HepG2 (cell line): Measurements from ENCODE around the gene DLG2. TPM values are rescaled to one million over a fixed set of nuclear protein-coding genes. Genes with fewer than 3 reads are reported as not detected.

Experiments
- ASH2L ChIP-seq: fragments of 300-600, 200-600 bp; sonication (generic); IDR thresholded peaks from 2 replicates; pipeline ENCODE4 v1.7.0; 2017; ENCODE audit warnings: low read depth, mild to moderate bottlenecking, moderate library complexity, mixed read lengths, low read length; ENCODE audit not compliant: insufficient read length
- CHCHD3 ChIP-seq: sonication (generic); formaldehyde crosslinking; IDR thresholded peaks from 2 replicates; pipeline ENCODE4 v1.8.0; 2022; ENCODE audit warnings: mild to moderate bottlenecking, missing genetic modification reagents, moderate library complexity
- FOXA1 ChIP-seq, 2 experiments: fragments of 450-650 bp in 1 of 2; sonication (generic) in 1 of 2; formaldehyde crosslinking in 1 of 2; IDR thresholded peaks; 2 replicates each; pipeline versions ENCODE4 v1.4.0 to v1.6.1; 2016 to 2020; ENCODE audit warnings: missing genetic modification reagents in 1 of 2
- FOXA3 ChIP-seq: IDR thresholded peaks from 2 replicates; pipeline ENCODE4 v1.6.1; 2016; ENCODE audit warnings: missing genetic modification reagents, missing compliant biosample characterization
- FOXJ3 ChIP-seq: sonication (generic); formaldehyde crosslinking; IDR thresholded peaks from 2 replicates; pipeline ENCODE4 v1.4.0; 2020; ENCODE audit warnings: missing genetic modification reagents, mild to moderate bottlenecking, borderline replicate concordance
- KDM5A ChIP-seq: fragments of 200-600 bp; sonication (generic); IDR thresholded peaks from 2 replicates; pipeline ENCODE4 v1.7.0; 2018; ENCODE audit warnings: antibody characterized with exemption, mild to moderate bottlenecking, low read length, borderline replicate concordance
- MAFG ChIP-seq: sonication (generic); formaldehyde crosslinking; IDR thresholded peaks from 2 replicates; pipeline ENCODE4 v1.5.1; 2020; ENCODE audit warnings: mild to moderate bottlenecking, missing genetic modification reagents
- MAFK ChIP-seq, 2 experiments: IDR thresholded peaks in 1 of 2; conservative IDR thresholded peaks in 1 of 2; 2 replicates each; pipeline ENCODE4 v1.6.1; 2011; ENCODE audit warnings: improper control_type of control experiment in 2 of 2, low read length in 2 of 2
- NFKBIZ ChIP-seq: IDR thresholded peaks from 2 replicates; pipeline ENCODE4 v1.6.1; 2018; ENCODE audit warnings: missing genetic modification reagents, missing compliant biosample characterization
- PPARG ChIP-seq: conservative IDR thresholded peaks from 2 replicates; pipeline ENCODE4 v1.6.1; 2016; ENCODE audit warnings: missing biosample characterization, missing genetic modification reagents
- RAD21 ChIP-seq: fragments of 450-650 bp; formaldehyde crosslinking; IDR thresholded peaks from 2 replicates; pipeline ENCODE4 v1.5.0; 2020; ENCODE audit warnings: mild to moderate bottlenecking
- RARA ChIP-seq: IDR thresholded peaks from 2 replicates; pipeline ENCODE4 v1.6.1; 2016; ENCODE audit warnings: missing genetic modification reagents, missing compliant biosample characterization
- SMC3 ChIP-seq: IDR thresholded peaks from 2 replicates; pipeline ENCODE4 v1.6.1; 2011; ENCODE audit warnings: low read length, improper control_type of control experiment
- SNAPC2 ChIP-seq: sonication (generic); formaldehyde crosslinking; IDR thresholded peaks from 2 replicates; pipeline ENCODE4 v1.8.1; 2022; ENCODE audit warnings: mild to moderate bottlenecking, missing genetic modification reagents
- TAF1 ChIP-seq: sonication (generic); formaldehyde crosslinking; IDR thresholded peaks from 2 replicates; pipeline ENCODE4 v1.4.0; 2020; ENCODE audit warnings: missing genetic modification reagents
- ZBTB25 ChIP-seq: IDR thresholded peaks from 2 replicates; pipeline ENCODE4 v1.6.1; 2018; ENCODE audit warnings: missing genetic modification reagents
- ZBTB37 ChIP-seq: sonication (generic); formaldehyde crosslinking; IDR thresholded peaks from 2 replicates; pipeline ENCODE4 v1.4.0; 2020; ENCODE audit warnings: mild to moderate bottlenecking, missing genetic modification reagents
- ZBTB43 ChIP-seq: sonication (generic); formaldehyde crosslinking; conservative IDR thresholded peaks from 2 replicates; pipeline ENCODE4 v1.4.0; 2020; ENCODE audit warnings: missing genetic modification reagents
- ZFP82 ChIP-seq: sonication (generic); formaldehyde crosslinking; IDR thresholded peaks from 2 replicates; pipeline ENCODE4 v1.5.1; 2020; ENCODE audit warnings: mild to moderate bottlenecking, missing genetic modification reagents, borderline replicate concordance
- ZNF350 ChIP-seq: sonication (generic); formaldehyde crosslinking; IDR thresholded peaks from 2 replicates; pipeline ENCODE4 v1.4.0; 2020; ENCODE audit warnings: mild to moderate bottlenecking, low read depth, missing genetic modification reagents, borderline replicate concordance
- ZNF691 ChIP-seq: sonication (generic); formaldehyde crosslinking; IDR thresholded peaks from 2 replicates; pipeline ENCODE4 v1.4.0; 2020; ENCODE audit warnings: missing genetic modification reagents, low read depth, mild to moderate bottlenecking, borderline replicate concordance
- ZNF772 ChIP-seq: sonication (generic); formaldehyde crosslinking; IDR thresholded peaks from 2 replicates; pipeline ENCODE4 v1.5.0; 2020; ENCODE audit warnings: mild to moderate bottlenecking, missing genetic modification reagents
- ZNF850 ChIP-seq: sonication (generic); formaldehyde crosslinking; conservative IDR thresholded peaks from 2 replicates; pipeline ENCODE4 v1.9.0; 2021; ENCODE audit warnings: mild to moderate bottlenecking, missing genetic modification reagents
- polyA plus RNA-seq, 8 experiments: library from polyadenylated mRNA; depleted of rRNA in 3 of 8; stranded (reverse) in 7 of 8; unstranded in 1 of 8; fragments of >200 nt; fragmentation: Illumina TruSeq in 4 of 8; extraction: Trizol in 4 of 8; gene quantifications; 2 replicates each; pipeline versions ENCODE4 v1.2.1 to v1.2.3, GENCODE V29; 2011 to 2016; ENCODE audit warnings: low read depth in 4 of 8, missing spikeins in 1 of 8, mixed read lengths in 1 of 8; ENCODE audit not compliant: insufficient read depth in 1 of 8
- total RNA-seq, 5 experiments: library from RNA; depleted of rRNA; stranded (reverse); fragments of >200 nt; fragmentation: Illumina TruSeq; extraction: Trizol; gene quantifications; 2 replicates each; pipeline ENCODE4 v1.2.3, GENCODE V29; 2016; ENCODE audit warnings: low read depth in 1 of 5

The DLG2 gene
- total and polyA plus RNA-seq, 2 of the 13 experiments (the other 11 are each of a cell fraction or from before 2014, with no cell fraction given), result 0.46 to 1.0 TPM

- no peak for TF ChIP-seq ZBTB37 (CRISPR knock-in tag)
- TF ChIP-seq ZNF772 (CRISPR knock-in tag), result no peak
- TF ChIP-seq MAFG, result peak; percentile 71; the same call in 1 of the 2 replicates
- TF ChIP-seq RARA (CRISPR knock-in tag), result no peak
- TF ChIP-seq FOXA1 (IDR thresholded peaks at IDR 0.05), result no peak
- TF ChIP-seq FOXA1 (CRISPR knock-in tag; IDR thresholded peaks at IDR 0.05), result no peak
- no peak for TF ChIP-seq ZNF850 (CRISPR knock-in tag)
- TF ChIP-seq ZNF691 (CRISPR knock-in tag), result no peak
- no peak for TF ChIP-seq TAF1 (CRISPR knock-in tag)
- TF ChIP-seq NFKBIZ (CRISPR knock-in tag), result no peak
- TF ChIP-seq ZBTB25 (CRISPR knock-in tag), result no peak
- no peak for TF ChIP-seq FOXJ3
- TF ChIP-seq ZNF350 (CRISPR knock-in tag), result no peak
- no peak for TF ChIP-seq KDM5A
- TF ChIP-seq PPARG, result no peak
- peak; percentile 48 to 77 for TF ChIP-seq MAFK (conservative IDR thresholded peaks at IDR 0.05 in 1 of 2, IDR thresholded peaks at IDR 0.05 in 1 of 2; ENCODE audit: low read length in 2 of 2)
- TF ChIP-seq ZBTB43 (CRISPR knock-in tag), result no peak
- 0 out of 2 replicates have a peak, but pooled peaks have one; percentile 13 for TF ChIP-seq FOXA3
- no peak for TF ChIP-seq ZFP82 (CRISPR knock-in tag)
- no peak for TF ChIP-seq CHCHD3 (CRISPR knock-in tag)
- TF ChIP-seq SMC3, result peak; percentile 79
- peak; percentile 55; the same call in 1 of the 2 replicates for TF ChIP-seq RAD21 (CRISPR knock-in tag)
- TF ChIP-seq ASH2L, result no peak
- peak; percentile 95; the same call in 1 of the 2 replicates for TF ChIP-seq SNAPC2 (CRISPR knock-in tag)
Measured at GRCh38 chr11:84564180-84564866, 1062.8 kb downstream of the DLG2 start (continued).
